HK-2 (cell line): ENCODE measurements around the gene PCYT2.
"Not testable (repeated sequence)": the region's sequence is repeated elsewhere in the genome, so short reads cannot be mapped to it uniquely, and the experiment has no call there.

Experiments used
- DNase-seq: peaks from one replicate; pipeline ENCODE4 v3.0.0-alpha.2; 2018; ENCODE audit not compliant: unreplicated experiment

PCYT2 gene

DNA sequence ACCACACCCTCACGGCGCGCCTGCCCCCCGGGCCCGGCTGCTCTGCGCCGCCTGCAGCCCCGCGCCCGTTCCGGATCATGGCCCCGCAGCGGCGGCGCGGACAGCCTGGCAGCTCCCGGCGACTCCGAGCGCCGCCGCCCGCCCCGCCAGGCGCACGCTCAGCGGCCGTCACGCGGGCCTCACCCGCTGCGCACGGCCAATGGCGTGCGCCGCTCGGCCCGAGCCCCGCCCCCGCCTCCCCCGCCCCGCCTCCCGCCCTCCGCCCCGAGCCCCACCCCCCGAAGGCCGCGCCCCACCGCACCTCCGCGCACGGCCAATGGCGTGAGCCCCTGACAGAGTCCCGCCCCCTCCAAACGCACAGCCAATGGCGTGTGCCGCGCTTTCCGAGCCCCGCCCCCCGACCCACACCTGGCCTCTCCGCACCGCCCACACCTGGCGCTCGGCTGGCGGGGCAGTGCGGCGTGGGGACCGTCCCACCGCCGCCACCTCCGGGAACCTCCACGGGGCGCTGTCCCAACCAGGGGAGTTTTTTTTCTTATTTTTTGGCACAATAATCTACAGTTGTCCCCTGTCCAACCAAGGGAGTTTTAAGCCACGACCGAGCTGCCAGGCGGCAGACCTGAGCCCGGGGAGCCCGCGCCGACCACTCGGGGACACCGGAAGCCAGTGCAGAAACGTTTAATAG lies at the start of gene PCYT2:
Gene PCYT2 (minus strand): TSS at position 123 of the 685 bp plus-strand sequence. CDS start 44 bp downstream, at position 79.
- peak; percentile 95 for DNase-seq

DNA sequence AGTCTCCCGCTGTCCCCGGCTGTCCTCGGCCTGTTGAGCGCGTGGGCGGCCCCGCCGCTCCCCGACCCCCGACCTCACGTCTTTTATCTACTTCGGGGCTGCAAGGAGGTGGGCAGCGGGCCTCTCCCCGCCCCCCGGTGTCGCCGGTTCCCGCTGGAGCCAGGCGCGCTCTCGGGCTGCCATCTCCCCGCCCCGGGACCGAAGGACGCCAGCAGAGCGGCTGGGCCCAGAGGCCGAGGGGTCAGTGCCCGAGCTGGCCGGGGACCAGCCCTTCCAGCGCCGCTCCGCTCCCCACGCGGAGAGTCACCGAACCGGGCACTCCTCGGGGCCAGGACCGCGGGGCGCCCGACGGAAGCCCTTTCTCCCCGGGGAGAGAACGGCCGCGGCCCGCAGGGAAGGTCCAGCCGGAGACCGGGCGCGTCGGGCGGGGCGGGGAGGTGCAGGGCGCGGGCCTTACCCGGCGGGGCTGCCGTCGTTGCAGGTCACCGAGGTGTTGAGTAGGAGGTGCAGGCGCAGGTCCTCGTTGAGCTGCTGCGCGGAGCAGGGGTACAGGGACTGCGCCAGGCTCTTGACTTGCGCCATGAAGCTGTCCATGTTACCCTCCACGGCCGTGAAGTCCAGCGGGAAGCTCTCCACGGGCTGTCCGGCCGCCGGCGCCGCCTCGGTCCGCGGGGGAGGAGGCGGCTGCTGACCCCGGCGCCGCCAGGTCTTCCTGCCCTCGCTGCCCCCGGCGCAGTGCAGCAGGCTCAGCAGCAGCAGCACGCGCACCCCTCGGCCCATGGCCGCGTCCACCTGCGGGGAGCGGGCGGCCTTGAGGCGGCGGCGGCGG lies 49.1 kb upstream of the PCYT2 start:
- no peak for DNase-seq

DNA sequence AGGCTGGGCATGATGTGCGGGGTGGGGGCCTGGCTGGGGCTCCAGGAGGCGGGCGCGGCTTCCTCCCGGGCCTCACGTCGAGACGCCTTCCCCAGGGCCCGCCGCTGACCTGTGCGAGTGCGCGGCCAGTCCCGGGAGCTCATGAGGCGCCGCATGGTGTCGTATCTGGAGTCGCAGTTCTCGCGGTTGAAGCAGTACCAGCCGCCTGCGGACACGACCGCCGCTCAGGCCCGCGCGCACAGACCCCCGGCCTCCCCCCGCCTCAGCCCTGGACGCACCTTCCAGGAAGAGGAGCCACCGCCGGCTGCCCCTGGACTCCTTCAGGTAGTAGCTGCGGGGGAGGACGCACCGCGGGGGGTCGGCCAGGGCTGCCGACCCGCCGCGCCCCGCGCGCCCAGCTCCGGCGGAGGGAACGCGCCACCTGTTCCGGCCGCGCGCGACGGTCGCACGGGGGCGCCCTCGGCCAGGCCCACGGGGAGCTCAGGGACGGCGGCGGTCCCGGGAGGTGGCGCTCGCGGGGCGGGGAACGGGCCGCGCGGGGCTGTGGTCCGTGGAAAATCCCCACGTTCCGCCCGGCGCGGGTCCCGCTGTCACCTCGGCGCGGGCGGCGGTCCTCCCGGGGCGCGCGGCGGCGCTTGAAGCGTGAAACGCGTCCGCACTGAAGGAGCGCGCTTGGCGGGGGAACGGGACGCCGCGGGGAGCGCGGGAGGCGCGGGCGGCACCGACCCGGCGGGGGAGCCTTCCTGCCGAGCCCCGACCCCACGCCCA lies 48.3 kb upstream of the PCYT2 start:
- DNase-seq, result peak; percentile 64

GRCh38 chr17:81958633-81959342 lies 47.6 kb upstream of the PCYT2 start:
- DNase-seq, result no peak

DNA sequence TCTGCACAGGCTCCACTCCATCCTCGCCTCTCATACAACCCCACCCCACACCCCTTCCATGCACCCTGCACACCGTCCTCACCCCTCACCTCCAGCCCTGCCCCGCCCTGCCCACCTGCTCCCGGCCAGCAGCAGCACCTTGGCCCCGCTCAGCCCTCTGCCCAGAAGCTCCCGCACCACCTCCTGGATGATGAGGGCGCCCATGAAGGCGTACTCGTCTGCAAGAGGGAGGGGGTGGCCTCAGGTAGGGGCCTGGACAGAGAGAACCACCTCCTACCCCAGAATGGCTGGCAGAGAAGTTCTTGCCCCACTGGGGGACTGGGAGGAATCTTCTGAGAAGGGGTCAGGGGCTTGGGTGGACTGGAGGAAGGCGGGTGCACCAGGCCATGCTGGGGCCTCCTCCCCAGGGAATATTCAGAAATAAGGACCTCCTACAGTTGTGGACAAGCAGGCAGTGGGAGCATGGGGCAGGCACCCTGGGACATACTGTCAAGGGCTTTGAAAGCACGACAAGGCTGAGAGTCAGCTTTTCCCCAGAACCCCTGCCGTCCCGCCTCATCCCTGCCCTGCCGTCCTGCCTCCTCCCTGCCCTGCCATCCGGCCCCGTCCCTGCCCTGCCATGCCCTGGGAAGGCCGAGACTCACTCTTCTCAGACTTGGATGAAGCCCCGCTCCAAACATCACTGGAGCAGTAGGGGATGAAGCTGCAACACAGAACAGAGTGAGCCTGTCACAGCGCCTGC lies 46.7 kb upstream of the PCYT2 start:
- no peak for DNase-seq

DNA sequence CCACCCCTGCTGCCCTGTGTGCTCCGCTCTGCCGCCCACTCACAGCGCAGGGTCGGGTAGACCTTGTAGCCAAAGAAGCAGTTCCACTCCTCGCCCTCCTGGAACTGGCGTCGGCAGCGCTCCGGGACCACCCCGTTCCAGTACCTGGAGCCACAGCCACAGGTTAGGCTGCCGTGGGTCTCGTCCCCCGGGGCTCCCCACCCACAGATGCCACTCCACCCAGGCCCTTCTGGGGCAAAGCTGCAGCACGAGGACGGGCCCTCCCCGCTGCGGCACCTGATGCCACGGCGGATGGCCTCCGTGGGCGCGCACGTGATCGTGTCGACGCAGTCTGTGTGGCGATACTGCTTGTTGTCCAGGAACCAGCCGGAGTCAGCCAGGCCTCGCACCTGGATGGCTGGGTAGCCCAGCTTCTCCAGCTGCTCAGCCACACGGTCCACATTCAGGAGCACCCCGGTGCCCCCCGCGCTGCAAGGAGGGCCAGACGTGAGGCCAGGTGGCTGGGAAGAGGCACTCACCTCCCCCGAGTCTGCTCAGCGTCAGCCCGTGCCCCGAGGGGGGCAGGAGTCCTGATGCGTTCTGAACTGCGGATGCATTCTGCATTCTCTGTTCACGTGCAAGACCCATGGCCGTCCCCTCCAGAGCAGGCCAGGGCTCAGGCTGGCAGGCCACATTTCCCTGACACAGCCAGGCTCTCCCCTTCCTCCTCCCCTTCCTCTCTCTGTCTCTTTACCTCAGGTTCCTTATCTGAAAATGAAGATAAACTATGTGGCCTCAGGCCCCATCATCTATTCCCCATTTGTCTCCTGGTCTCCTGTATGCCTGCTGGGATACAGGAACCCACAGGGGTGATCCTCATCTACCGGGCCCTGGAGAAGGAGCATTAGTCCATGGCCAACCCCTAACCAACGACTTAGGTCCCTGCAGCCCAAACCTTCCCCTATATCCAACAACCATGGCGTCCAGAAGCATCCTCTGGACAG lies 45.7 kb upstream of the PCYT2 start:
- no peak for DNase-seq

DNA sequence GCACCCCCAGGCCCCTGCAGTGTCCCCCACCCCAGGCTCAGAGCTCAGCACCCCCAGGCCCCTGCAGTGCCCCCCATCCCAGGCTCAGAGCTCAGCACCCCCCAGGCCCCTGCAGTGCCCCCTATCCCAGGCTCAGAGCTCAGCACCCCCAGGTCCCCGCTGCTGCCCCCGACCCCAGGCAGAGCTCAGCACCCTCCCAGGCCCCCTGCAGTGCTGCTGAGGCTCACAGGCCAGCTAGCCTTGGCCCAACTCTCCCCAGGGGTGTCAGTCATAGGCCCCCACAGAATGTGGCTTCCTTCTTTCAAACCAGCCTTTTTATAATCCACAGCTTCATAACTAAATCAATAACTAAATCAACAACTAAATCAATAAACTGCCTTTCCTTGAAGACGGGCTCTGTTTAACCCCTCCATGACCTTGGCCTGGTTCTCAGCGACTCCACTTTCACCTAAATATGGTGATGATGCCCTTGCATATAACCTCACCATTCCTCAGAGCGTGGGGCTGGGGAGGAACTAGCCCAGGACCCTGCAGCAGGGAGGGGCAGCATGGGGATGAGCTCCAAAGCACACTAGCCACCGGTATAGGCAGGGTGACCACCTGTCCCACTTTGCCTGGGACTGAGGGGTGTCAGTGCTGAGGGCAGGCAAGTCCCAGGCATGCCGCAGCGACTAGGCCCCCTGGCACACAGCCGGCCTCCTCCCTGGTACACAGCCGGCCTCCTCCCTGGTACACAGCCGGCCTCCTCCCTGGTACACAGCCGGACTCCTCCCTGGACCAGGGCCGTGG lies 44.8 kb upstream of the PCYT2 start:
- DNase-seq, result no peak

DNA sequence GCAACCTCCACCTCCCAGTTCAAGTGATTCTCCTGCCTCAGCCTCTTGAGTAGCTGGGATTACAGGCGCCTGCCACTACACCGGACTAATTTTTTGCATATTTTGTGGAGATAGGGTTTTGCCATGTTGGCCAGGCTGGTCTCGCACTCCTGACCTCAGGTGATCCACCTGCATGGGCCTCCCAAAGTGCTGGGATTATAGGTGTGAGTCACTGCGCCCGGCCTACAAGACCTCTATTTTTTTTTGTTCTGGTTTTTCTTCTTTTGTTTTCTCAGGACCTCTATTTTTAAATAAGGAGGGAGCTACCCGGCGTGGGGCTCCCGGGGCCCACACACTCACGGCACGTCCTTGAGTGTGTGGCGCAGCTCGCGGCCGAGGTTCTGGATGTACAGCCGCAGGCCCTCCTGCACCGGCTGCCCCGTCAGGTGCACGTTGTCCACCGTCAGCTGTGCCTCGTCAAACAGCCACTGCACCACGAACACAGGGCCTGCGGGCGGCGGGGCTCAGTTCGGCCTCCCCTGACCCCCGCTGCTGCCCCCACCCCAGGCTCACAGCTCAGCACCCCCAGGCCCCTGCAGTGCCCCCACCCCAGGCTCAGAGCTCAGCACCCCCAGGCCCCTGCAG lies 44.0 kb upstream of the PCYT2 start:
- no peak for DNase-seq

DNA sequence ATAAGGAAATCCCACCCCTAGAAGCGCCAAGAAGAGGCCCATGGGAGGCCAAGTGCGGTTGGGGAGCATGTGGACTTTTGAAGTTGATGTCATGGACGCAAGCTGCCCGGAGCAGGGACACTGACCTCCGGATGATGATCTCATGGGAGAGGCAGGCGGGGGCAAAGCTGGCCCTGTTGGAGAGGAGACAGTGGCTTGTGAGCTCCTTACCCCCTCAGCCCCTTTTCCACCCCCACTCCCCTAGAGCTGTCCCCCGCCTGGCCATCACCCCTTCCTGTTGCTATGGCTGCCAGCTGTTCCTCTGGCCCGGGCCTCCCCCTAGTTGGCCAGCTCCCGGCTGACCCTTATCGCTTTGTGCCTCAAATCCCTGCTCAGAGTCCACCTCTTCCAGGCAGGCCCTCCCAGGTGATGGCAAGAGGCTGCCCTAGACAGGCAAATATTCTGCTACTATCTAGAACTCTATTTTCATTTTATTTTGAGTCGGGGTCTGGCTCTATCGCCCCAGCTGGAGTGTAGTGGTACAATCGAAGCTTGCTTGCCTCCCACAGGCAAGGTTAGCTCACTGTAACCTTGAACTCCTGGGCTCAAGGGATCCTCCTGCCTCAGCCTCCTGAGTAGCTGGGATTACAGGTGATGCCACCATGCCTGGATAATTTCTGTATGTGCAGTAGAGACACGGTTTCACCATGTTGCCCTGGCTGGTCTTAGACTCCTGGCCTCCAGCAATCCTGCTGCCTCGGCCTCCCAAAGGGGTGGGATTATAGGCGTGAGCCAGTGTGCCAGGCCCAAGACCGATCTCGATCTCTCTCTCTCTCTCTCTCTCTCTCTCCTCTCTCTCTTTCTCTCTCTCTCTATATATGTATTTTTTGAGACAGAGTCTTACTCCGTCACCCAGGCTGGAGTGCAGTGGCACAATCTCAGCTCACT lies 43.2 kb upstream of the PCYT2 start:
- no peak for DNase-seq

DNA sequence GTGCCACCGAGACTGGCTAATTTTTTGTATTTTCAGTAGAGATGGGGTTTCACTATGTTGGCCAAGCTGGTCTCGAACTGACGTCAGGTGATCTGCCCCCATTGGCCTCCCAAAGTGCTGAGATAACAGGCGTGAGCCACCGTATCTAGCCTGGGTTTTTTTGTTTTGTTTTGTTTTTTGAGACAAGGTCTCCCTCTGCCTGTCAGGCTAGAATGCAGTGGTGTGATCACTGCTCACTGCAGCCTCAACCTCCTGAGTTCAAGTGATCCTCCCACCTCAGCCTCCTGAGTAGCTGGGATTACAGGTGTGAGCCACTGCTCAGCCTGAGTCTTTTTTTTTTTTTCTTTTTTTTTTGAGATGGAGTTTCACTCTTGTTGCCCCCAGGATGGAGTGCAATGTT lies 42.2 kb upstream of the PCYT2 start:
- DNase-seq, result not testable (repeated sequence)

DNA sequence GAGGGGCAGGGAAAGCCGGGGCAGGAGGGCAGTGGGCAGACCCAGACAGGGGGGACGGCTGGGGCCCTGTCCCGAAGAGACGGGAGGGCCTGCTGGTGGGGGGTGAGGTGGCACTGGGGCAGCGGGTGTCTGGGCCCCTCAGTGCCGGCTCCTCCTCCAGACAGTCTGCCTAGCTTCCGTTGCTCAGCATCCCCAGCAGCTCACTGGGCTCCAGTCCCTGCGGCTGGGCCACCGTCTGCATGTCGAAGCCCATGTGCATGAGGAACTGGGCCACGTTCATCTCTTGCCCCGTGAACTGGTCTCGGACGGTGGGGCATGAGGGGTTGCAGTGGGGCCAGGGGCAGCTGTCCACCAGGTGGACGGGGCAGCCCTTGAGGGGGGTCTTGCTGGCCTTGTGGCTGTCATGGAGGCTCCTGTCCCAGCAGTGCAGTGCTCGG lies 41.6 kb upstream of the PCYT2 start:
- DNase-seq, result no peak

DNA sequence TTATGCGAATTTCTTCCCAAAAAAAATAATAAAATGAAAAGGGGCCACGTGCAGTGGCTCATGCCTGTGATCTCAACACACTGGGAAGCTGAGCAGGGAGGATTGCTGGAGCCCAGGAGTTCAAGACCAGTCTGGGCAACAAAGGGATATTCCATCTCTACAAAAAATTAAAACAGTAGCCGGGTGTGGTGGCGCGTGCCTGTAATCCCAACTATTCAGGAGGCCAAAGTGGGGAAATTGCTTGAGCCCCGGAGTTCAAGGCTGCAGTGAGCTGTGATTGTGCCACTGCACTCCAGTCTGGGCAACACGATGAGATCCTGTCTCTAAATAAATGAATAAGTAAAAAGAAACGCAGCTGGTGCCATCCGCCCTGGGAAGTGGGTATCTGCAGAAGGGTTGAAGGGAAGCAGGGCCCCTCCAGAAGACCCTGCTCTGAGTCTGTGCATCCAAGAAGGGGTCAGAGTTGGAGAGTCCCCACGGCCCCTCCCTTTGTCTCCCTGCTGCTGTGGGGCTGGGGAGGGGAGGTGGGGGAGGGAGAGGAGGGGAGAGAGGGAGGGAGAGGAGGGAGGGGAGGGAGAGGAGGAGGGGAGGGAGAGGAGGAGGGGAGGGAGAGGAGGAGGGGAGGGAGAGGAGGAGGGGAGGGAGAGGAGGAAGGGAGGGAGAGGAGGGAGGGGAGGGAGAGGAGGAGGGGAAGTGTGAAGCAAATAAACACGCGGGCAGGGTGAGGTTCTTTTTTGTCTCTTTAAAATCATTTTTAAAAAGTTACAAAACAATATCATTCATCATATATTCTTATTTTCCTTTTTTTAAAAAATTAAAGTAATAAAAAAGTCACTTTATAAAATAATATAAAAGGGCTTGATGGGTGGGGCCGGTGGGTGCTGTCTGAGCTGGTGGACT lies 40.8 kb upstream of the PCYT2 start:
- DNase-seq, result no peak

- no peak for DNase-seq
These were observed 39.3 kb upstream of the PCYT2 start for GRCh38 chr17:81950501-81950900.

GRCh38 chr17:81948635-81949378 lies 37.6 kb upstream of the PCYT2 start:
- DNase-seq, result no peak

- no peak for DNase-seq
These were observed 36.0 kb upstream of the PCYT2 start, which contains the start of gene MYADML2 for GRCh38 chr17:81947189-81947588. Gene MYADML2, minus strand, starts transcription at chr17:81947233. Its CDS starts 5,492 bp downstream, at chr17:81941741.

- DNase-seq, result no peak
These were observed 33.7 kb upstream of the PCYT2 start for GRCh38 chr17:81944858-81945257.
